GM12875 (cell line): ENCODE results near the gene OTOP3.

Source experiments
- H3K4me3 ChIP-seq: one replicate; pipeline ENCODE4 v1.5.1; 2011; ENCODE audit warnings: low read depth, low read length, control low read depth
- CTCF ChIP-seq: IDR thresholded peaks from 2 replicates; pipeline ENCODE4 v1.5.1; 2011; ENCODE audit warnings: low read depth, mild to moderate bottlenecking, control low read depth, inconsistent platforms, low read length, moderate library complexity, borderline replicate concordance; ENCODE audit not compliant: insufficient read depth

OTOP3 gene

GRCh38 chr17:74922694-74923537 is 12.8 kb upstream of the OTOP3 start, which contains the start of gene USH1G:
USH1G (minus strand) TSS chr17:74923255; CDS start chr17:74923073, 182 bp downstream.
- TF ChIP-seq CTCF = no peak
- no peak within 1 kb of the TSS for H3K4me3 ChIP-seq

GRCh38 chr17:74923538-74924249 is 12.0 kb upstream of the OTOP3 start:
- H3K4me3 ChIP-seq = no peak overlapping the region
- peak; percentile 88 for TF ChIP-seq CTCF

GRCh38 chr17:74924250-74924948 is 11.3 kb upstream of the OTOP3 start, which contains the start of gene OTOP2:
OTOP2 (plus strand) TSS chr17:74924273; CDS start chr17:74924633, 360 bp downstream.
- no peak within 1 kb of the TSS for H3K4me3 ChIP-seq
- TF ChIP-seq CTCF = no peak

GRCh38 chr17:74925242-74925641 is 10.5 kb upstream of the OTOP3 start:
- TF ChIP-seq CTCF = no peak
- no peak overlapping the region for H3K4me3 ChIP-seq

- no peak for TF ChIP-seq CTCF
- no peak overlapping the region for H3K4me3 ChIP-seq
Measured at GRCh38 chr17:74928786-74929185, 6.9 kb upstream of the OTOP3 start.

- no peak overlapping the region for H3K4me3 ChIP-seq
- no peak for TF ChIP-seq CTCF
Measured at GRCh38 chr17:74930535-74931036, 5.1 kb upstream of the OTOP3 start.
